Hippocampal formation (tissue), 2 donors: ENCODE results near the gene ACAD8.

Experiments used
- DNase-seq, 2 donors: peaks; one replicate each; lab custom pipeline; 2025; lab: John Stamatoyannopoulos, UW

The ACAD8 gene

GRCh38 chr11:134253188-134253993 is at the start of gene ACAD8, which contains the start of gene THYN1:
Gene ACAD8 (plus strand): TSS chr11:134253568. CDS start chr11:134253601, 33 bp downstream.
Gene THYN1 (minus strand): TSS chr11:134253352. CDS start chr11:134252882, 470 bp downstream.
- peak; percentile 97 to 98 for DNase-seq

GRCh38 chr11:134205729-134206128 is 47.6 kb upstream of the ACAD8 start:
- DNase-seq = no peak

GRCh38 chr11:134206185-134206584 is 47.2 kb upstream of the ACAD8 start:
- DNase-seq = no peak

GRCh38 chr11:134207538-134208239 is 45.7 kb upstream of the ACAD8 start:
- DNase-seq = no peak

- peak in 1 of 2 donors; percentile 24 for DNase-seq
Measured at GRCh38 chr11:134215836-134216235, 37.5 kb upstream of the ACAD8 start.

GRCh38 chr11:134216816-134217215 is 36.6 kb upstream of the ACAD8 start:
- no peak for DNase-seq

GRCh38 chr11:134223121-134223520 is 30.2 kb upstream of the ACAD8 start:
- no peak for DNase-seq

GRCh38 chr11:134223836-134224709 is 29.3 kb upstream of the ACAD8 start, which contains the start of the genes NCAPD3 and VPS26B:
Gene NCAPD3 (minus strand): TSS chr11:134223967. CDS start chr11:134223926, 41 bp downstream.
Gene VPS26B (plus strand): TSS chr11:134224671. CDS start chr11:134225123, 452 bp downstream.
- peak; percentile 93 for DNase-seq

- peak; percentile 56 to 65 for DNase-seq
Measured at GRCh38 chr11:134224710-134225664, 28.4 kb upstream of the ACAD8 start.

- DNase-seq = no peak
Measured at GRCh38 chr11:134226806-134227325, 26.5 kb upstream of the ACAD8 start.

GRCh38 chr11:134228625-134229024 is 24.7 kb upstream of the ACAD8 start:
- DNase-seq = no peak

- DNase-seq = no peak
Measured at GRCh38 chr11:134229126-134229790, 24.1 kb upstream of the ACAD8 start.

GRCh38 chr11:134230339-134230738 is 23.0 kb upstream of the ACAD8 start:
- no peak for DNase-seq

GRCh38 chr11:134231958-134232659 is 21.3 kb upstream of the ACAD8 start:
- no peak for DNase-seq

GRCh38 chr11:134233729-134234179 is 19.6 kb upstream of the ACAD8 start:
- DNase-seq = no peak

- no peak for DNase-seq
Measured at GRCh38 chr11:134235399-134235798, 18.0 kb upstream of the ACAD8 start.

GRCh38 chr11:134236834-134237556 is 16.4 kb upstream of the ACAD8 start:
- DNase-seq = no peak

- DNase-seq = no peak
Measured at GRCh38 chr11:134237557-134237922, 15.8 kb upstream of the ACAD8 start.
